Stimulated activated memory B cell treated with anti-CD40 and anti-IgM and Interleukin-4, amounts not matched to agents 10 μg/mL and 1 μg/mL and 100 μg/mL, for 72 hours (primary cell): Measurements from ENCODE around the gene LRCOL1.

Experiments used
- ATAC-seq: fragments of 150-1000 bp; cut with Tn5 transposase; 2 replicates; pipeline ENCODE4 v1.10.0; 2021
- H3K27ac Mint-ChIP-seq: one replicate; pipeline ENCODE4 v1.8.0; 2022; ENCODE audit warnings: mild to moderate bottlenecking, mixed read lengths
- H3K27me3 Mint-ChIP-seq: one replicate; pipeline ENCODE4 v1.8.0; 2022; ENCODE audit warnings: mixed read lengths
- H3K36me3 Mint-ChIP-seq: one replicate; pipeline ENCODE4 v1.8.0; 2022; ENCODE audit warnings: mixed read lengths
- H3K4me1 Mint-ChIP-seq: one replicate; pipeline ENCODE4 v1.8.0; 2022; ENCODE audit warnings: mixed read lengths
- H3K4me3 Mint-ChIP-seq: one replicate; pipeline ENCODE4 v1.8.0; 2022; ENCODE audit warnings: mild to moderate bottlenecking, moderate library complexity, mixed read lengths
- H3K9me3 Mint-ChIP-seq: one replicate; pipeline ENCODE4 v1.8.0; 2022; ENCODE audit warnings: mixed read lengths

The LRCOL1 gene

GRCh38 chr12:132625731-132626430 is 15.5 kb upstream of the LRCOL1 start:
- H3K4me1 Mint-ChIP-seq = peaks cover 8% of the 10 kb centered on the region
- no peaks in the 10 kb centered on the region for H3K9me3 Mint-ChIP-seq
- peaks cover 38% of the 10 kb centered on the region for H3K36me3 Mint-ChIP-seq
- no peak for ATAC-seq
- H3K27me3 Mint-ChIP-seq = no peaks in the 10 kb centered on the region
- no peak overlapping the region for H3K27ac Mint-ChIP-seq
- H3K4me3 Mint-ChIP-seq = no peak overlapping the region

- H3K4me3 Mint-ChIP-seq = no peak overlapping the region
- H3K27ac Mint-ChIP-seq = no peak overlapping the region
- peaks cover 30% of the 10 kb centered on the region for H3K36me3 Mint-ChIP-seq
- no peaks in the 10 kb centered on the region for H3K27me3 Mint-ChIP-seq
- no peak for ATAC-seq
- H3K9me3 Mint-ChIP-seq = no peaks in the 10 kb centered on the region
- H3K4me1 Mint-ChIP-seq = peaks cover 8% of the 10 kb centered on the region
Measured at GRCh38 chr12:132624910-132625630, 14.7 kb upstream of the LRCOL1 start.

- no peak for ATAC-seq
- no peaks in the 10 kb centered on the region for H3K9me3 Mint-ChIP-seq
- H3K36me3 Mint-ChIP-seq = peaks cover 22% of the 10 kb centered on the region
- H3K4me3 Mint-ChIP-seq = no peak overlapping the region
- no peaks in the 10 kb centered on the region for H3K27me3 Mint-ChIP-seq
- H3K27ac Mint-ChIP-seq = no peak overlapping the region
- H3K4me1 Mint-ChIP-seq = peaks cover 8% of the 10 kb centered on the region
Measured at GRCh38 chr12:132624186-132624855, 13.9 kb upstream of the LRCOL1 start.

- H3K27ac Mint-ChIP-seq = no peak overlapping the region
Measured at GRCh38 chr12:132623072-132623869, 12.9 kb upstream of the LRCOL1 start.

GRCh38 chr12:132622437-132623071 is 12.2 kb upstream of the LRCOL1 start:
- Mint-ChIP-seq H3K4me1 (peaks cover 16% of the 10 kb centered on the region), H3K27ac (no peak overlapping the region), H3K9me3 (peaks cover 6% of the 10 kb centered on the region), H3K27me3 (peaks cover 9% of the 10 kb centered on the region), H3K4me3 (no peak overlapping the region), H3K36me3 (peaks cover 23% of the 10 kb centered on the region)
- no peak for ATAC-seq

More at GRCh38 chr12:132623072-132623869, 12.9 kb upstream of the LRCOL1 start:
- Mint-ChIP-seq H3K4me1 (peaks cover 8% of the 10 kb centered on the region), H3K9me3 (no peaks in the 10 kb centered on the region), H3K27me3 (peaks cover 2% of the 10 kb centered on the region), H3K36me3 (peaks cover 20% of the 10 kb centered on the region), H3K4me3 (no peak overlapping the region)
- ATAC-seq = no peak

GRCh38 chr12:132621657-132622435 is 11.5 kb upstream of the LRCOL1 start:
- Mint-ChIP-seq H3K9me3 (peaks cover 6% of the 10 kb centered on the region), H3K27ac (no peak overlapping the region), H3K4me3 (no peak overlapping the region), H3K36me3 (peaks cover 24% of the 10 kb centered on the region), H3K27me3 (peaks cover 12% of the 10 kb centered on the region), H3K4me1 (peaks cover 17% of the 10 kb centered on the region)
- no peak for ATAC-seq

GRCh38 chr12:132620899-132621656 is 10.7 kb upstream of the LRCOL1 start:
- Mint-ChIP-seq H3K4me1 (peaks cover 17% of the 10 kb centered on the region), H3K27me3 (peaks cover 13% of the 10 kb centered on the region), H3K36me3 (peaks cover 24% of the 10 kb centered on the region), H3K4me3 (no peak overlapping the region), H3K9me3 (peaks cover 8% of the 10 kb centered on the region), H3K27ac (no peak overlapping the region)
- no peak for ATAC-seq

- no peak for ATAC-seq
- Mint-ChIP-seq H3K4me3 (no peak overlapping the region), H3K4me1 (peaks cover 17% of the 10 kb centered on the region), H3K36me3 (peaks cover 17% of the 10 kb centered on the region), H3K27ac (no peak overlapping the region), H3K27me3 (peaks cover 21% of the 10 kb centered on the region), H3K9me3 (peaks cover 8% of the 10 kb centered on the region)
Measured at GRCh38 chr12:132620113-132620898, 9.9 kb upstream of the LRCOL1 start.

- H3K27me3 Mint-ChIP-seq = peaks cover 27% of the 10 kb centered on the region
- H3K4me1 Mint-ChIP-seq = peaks cover 25% of the 10 kb centered on the region
- H3K4me3 Mint-ChIP-seq = no peak overlapping the region
- peak; percentile 25 for ATAC-seq
- peaks cover 8% of the 10 kb centered on the region for H3K9me3 Mint-ChIP-seq
- H3K36me3 Mint-ChIP-seq = peaks cover 10% of the 10 kb centered on the region
- H3K27ac Mint-ChIP-seq = no peak overlapping the region
Measured at GRCh38 chr12:132619386-132620112, 9.2 kb upstream of the LRCOL1 start.

GRCh38 chr12:132619071-132619385 is 8.6 kb upstream of the LRCOL1 start:
- Mint-ChIP-seq H3K9me3 (peaks cover 8% of the 10 kb centered on the region), H3K4me3 (no peak overlapping the region), H3K27ac (no peak overlapping the region), H3K27me3 (peaks cover 27% of the 10 kb centered on the region), H3K36me3 (peaks cover 7% of the 10 kb centered on the region), H3K4me1 (peaks cover 25% of the 10 kb centered on the region)
- ATAC-seq = peak; percentile 13

GRCh38 chr12:132618683-132619043 is 8.3 kb upstream of the LRCOL1 start, which contains the start of gene P2RX2:
Gene P2RX2, plus strand, starts transcription at chr12:132618776. Its CDS starts 41 bp downstream, at chr12:132618817.
- no peak for ATAC-seq
- H3K27me3 Mint-ChIP-seq = peaks cover 27% of the 10 kb centered on the region
- H3K9me3 Mint-ChIP-seq = peaks cover 8% of the 10 kb centered on the region
- peaks cover 25% of the 10 kb centered on the region for H3K4me1 Mint-ChIP-seq
- H3K36me3 Mint-ChIP-seq = peaks cover 7% of the 10 kb centered on the region
- no peak within 1 kb of the TSS for H3K27ac Mint-ChIP-seq
- peak within 1 kb of the TSS; percentile 3 for H3K4me3 Mint-ChIP-seq

- peaks cover 27% of the 10 kb centered on the region for H3K27me3 Mint-ChIP-seq
- H3K4me3 Mint-ChIP-seq = peak overlapping the region; percentile 3
- no peak overlapping the region for H3K27ac Mint-ChIP-seq
- H3K36me3 Mint-ChIP-seq = peaks cover 7% of the 10 kb centered on the region
- ATAC-seq = no peak
- peaks cover 25% of the 10 kb centered on the region for H3K4me1 Mint-ChIP-seq
- peaks cover 8% of the 10 kb centered on the region for H3K9me3 Mint-ChIP-seq
Measured at GRCh38 chr12:132617822-132618682, 7.7 kb upstream of the LRCOL1 start.
